Measurements from ENCODE around the gene NLRC5.

NLRC5 gene

GRCh38 chr16:56964243-56965148, 24.9 kb upstream of the NLRC5 start:
- TF ChIP-seq CTCF (IDR thresholded peaks at IDR 0.05; ENCODE audit: low read depth, low read length): peak; percentile 61
- no peak overlapping the region for H3K4me3 ChIP-seq (ENCODE audit: low read depth, low read length)

DNA sequence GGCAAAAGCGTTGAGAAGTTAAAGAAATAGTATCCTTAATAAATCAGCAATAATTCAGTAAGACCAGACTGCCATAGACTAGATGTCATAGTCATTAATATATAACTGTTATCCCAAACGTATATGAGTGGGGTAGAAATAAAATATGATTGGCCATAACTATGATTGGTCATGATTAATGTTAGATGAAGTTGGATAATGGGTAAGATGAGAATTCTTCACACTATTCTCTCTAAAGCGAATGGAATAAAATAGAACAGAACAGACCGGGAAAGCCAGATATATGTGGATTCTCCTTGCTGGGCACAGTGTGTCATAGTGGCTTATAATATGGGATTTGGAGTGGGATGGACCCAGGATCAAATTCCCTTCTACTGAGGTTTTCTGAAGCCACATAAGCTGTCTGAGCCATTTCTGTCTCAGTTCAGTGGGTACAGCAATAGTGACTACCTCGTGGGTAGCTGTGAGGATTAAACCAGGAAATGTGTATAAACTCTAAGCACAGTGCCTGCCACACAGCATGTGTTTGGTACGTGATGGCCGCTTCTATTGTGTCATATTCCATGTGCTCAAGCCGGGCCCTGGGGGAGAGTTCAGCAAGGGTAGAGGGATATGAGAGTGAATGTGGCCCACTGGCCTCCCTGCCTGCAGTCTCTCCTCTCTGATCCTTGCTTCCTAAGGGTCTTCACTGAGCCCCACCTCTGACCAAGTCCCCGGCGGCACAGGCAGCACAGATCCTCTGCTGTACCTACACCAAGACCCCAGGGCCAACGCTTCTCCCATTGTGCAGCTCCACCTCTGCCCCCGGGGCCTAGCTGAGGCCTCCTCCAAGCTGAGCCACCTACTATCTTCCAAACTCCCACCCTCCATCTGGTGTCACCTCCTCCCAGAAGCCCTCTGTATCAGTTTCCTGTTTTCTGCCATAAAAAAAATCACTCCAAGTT, 23.9 kb upstream of the NLRC5 start:
- TF ChIP-seq CTCF (IDR thresholded peaks at IDR 0.05; ENCODE audit: low read depth, low read length): no peak
- H3K4me3 ChIP-seq (ENCODE audit: low read depth, low read length): no peak overlapping the region

- no peak for TF ChIP-seq CTCF (IDR thresholded peaks at IDR 0.05; ENCODE audit: low read depth, low read length)
- no peak overlapping the region for H3K4me3 ChIP-seq (ENCODE audit: low read depth, low read length)
These were observed 23.3 kb upstream of the NLRC5 start for GRCh38 chr16:56966093-56966475.

GRCh38 chr16:56967733-56968132, 21.6 kb upstream of the NLRC5 start:
- no peak for TF ChIP-seq CTCF (IDR thresholded peaks at IDR 0.05; ENCODE audit: low read depth, low read length)

GRCh38 chr16:56969769-56970168, 19.6 kb upstream of the NLRC5 start:
- no peak overlapping the region for H3K4me3 ChIP-seq (ENCODE audit: low read depth, low read length)
- TF ChIP-seq CTCF (IDR thresholded peaks at IDR 0.05; ENCODE audit: low read depth, low read length): no peak

More at GRCh38 chr16:56967733-56968132, 21.6 kb upstream of the NLRC5 start:
- no peak overlapping the region for H3K4me3 ChIP-seq (ENCODE audit: low read depth, low read length)

- H3K4me3 ChIP-seq (ENCODE audit: low read depth, low read length): no peak overlapping the region
- no peak for TF ChIP-seq CTCF (IDR thresholded peaks at IDR 0.05; ENCODE audit: low read depth, low read length)
These were observed 18.2 kb upstream of the NLRC5 start for GRCh38 chr16:56970934-56971767.

Data from WI38 (cell line).